ENCODE measurements around the gene RAMP1.

DNA sequence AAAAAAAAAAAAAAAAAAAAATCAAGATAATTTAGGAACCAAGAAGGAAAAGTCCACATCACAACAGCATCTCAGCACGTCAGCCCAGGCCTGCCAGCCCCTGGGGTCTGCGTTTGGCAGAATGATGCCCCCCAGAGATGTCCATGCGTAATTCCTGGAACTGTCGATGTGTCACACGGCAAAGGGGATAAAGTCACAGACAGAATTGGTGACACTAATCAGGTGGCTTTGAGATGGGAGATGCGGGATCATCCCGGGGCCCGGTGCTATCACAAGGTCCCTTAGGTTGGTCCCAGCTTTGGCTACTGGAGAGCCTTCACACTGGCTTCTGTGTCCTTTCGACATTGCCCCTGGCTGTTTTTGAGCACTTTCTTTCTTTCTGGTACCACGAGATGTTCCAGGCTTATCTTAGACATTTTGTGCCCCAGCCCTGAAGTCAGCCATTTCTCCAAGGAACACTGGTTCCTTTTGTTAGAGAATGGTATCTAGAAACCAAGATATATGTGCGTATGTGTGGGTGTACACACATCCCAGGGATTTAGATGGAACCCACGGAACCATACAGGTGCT is 20.7 kb downstream of the RAMP1 start:
- TF ChIP-seq, protein P1, sequence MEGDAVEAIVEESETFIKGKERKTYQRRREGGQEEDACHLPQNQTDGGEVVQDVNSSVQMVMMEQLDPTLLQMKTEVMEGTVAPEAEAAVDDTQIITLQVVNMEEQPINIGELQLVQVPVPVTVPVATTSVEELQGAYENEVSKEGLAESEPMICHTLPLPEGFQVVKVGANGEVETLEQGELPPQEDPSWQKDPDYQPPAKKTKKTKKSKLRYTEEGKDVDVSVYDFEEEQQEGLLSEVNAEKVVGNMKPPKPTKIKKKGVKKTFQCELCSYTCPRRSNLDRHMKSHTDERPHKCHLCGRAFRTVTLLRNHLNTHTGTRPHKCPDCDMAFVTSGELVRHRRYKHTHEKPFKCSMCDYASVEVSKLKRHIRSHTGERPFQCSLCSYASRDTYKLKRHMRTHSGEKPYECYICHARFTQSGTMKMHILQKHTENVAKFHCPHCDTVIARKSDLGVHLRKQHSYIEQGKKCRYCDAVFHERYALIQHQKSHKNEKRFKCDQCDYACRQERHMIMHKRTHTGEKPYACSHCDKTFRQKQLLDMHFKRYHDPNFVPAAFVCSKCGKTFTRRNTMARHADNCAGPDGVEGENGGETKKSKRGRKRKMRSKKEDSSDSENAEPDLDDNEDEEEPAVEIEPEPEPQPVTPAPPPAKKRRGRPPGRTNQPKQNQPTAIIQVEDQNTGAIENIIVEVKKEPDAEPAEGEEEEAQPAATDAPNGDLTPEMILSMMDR (conservative IDR thresholded peaks at IDR 0.05; ENCODE audit: low read depth, low read length): no peak
- TF ChIP-seq MXI1 (IDR thresholded peaks at IDR 0.05; ENCODE audit: borderline replicate concordance, low read depth, low read length): no peak
- TF ChIP-seq POLR2A (IDR thresholded peaks at IDR 0.05; ENCODE audit: low read depth, low read length): no peak
- TF ChIP-seq RFX5 (IDR thresholded peaks at IDR 0.05; ENCODE audit: low read depth, low read length): no peak
- no peak for TF ChIP-seq RCOR1 (IDR thresholded peaks at IDR 0.05; ENCODE audit: insufficient replicate concordance, low read length)
- TF ChIP-seq NFE2L2 (IDR thresholded peaks at IDR 0.05; ENCODE audit: low read depth, low read length): no peak
- no peak for TF ChIP-seq MAZ (IDR thresholded peaks at IDR 0.05; ENCODE audit: borderline replicate concordance, low read depth, low read length)
- TF ChIP-seq FOS (IDR thresholded peaks at IDR 0.05; ENCODE audit: low read depth, low read length): no peak
- no peak for TF ChIP-seq CEBPB (IDR thresholded peaks at IDR 0.05; ENCODE audit: low read depth, low read length)
